DND-41 (cell line): Measurements from ENCODE around the gene DAPK3.
"Not testable (repeated sequence)": the region's sequence is repeated elsewhere in the genome, so short reads cannot be mapped to it uniquely, and the experiment has no call there.

Experiments
- ATAC-seq: fragments of 200-7000 bp; cut with Tn5 transposase; 3 replicates; pipeline ENCODE4 v1.9.1; 2021; ENCODE audit warnings: low read depth; ENCODE audit not compliant: insufficient read depth
- DNase-seq: peaks from one replicate; pipeline ENCODE4 v3.0.0-alpha.2; 2020
- H2AFZ ChIP-seq: 2 replicates; pipeline ENCODE4 v1.6.0; 2012; ENCODE audit warnings: low read depth, low read length
- H3K27ac ChIP-seq: 2 replicates; pipeline ENCODE4 v1.5.1; 2012; ENCODE audit warnings: low read length, inconsistent platforms
- H3K27me3 ChIP-seq: fragments of 200-600 bp; sonication (generic); 2 replicates; pipeline ENCODE4 v1.6.0; 2012; ENCODE audit warnings: low read length, mild to moderate bottlenecking, inconsistent platforms; ENCODE audit not compliant: insufficient read depth, poor library complexity
- H3K36me3 ChIP-seq: 2 replicates; pipeline ENCODE4 v1.5.1; 2012; ENCODE audit warnings: low read length, inconsistent platforms; ENCODE audit not compliant: insufficient read depth
- H3K4me1 ChIP-seq: 2 replicates; pipeline ENCODE4 v1.5.1; 2012; ENCODE audit warnings: mild to moderate bottlenecking, low read length; ENCODE audit not compliant: insufficient read depth
- H3K4me2 ChIP-seq: 2 replicates; pipeline ENCODE4 v1.6.0; 2012; ENCODE audit warnings: mild to moderate bottlenecking, moderate library complexity, low read length, inconsistent platforms; ENCODE audit not compliant: insufficient read depth
- H3K4me3 ChIP-seq, 2 experiments: fragments of 200-600 bp in 1 of 2; shearing (Covaris generic) in 1 of 2; 2 replicates each; pipeline ENCODE4 v1.5.1; 2012 to 2016; ENCODE audit warnings: inconsistent platforms in 2 of 2, low read length in 2 of 2, mild to moderate bottlenecking in 2 of 2, low read depth in 1 of 2, moderate library complexity in 1 of 2
- H3K79me2 ChIP-seq: 2 replicates; pipeline ENCODE4 v1.6.0; 2012; ENCODE audit warnings: low read length, inconsistent platforms; ENCODE audit not compliant: insufficient read depth
- H3K9ac ChIP-seq: 2 replicates; pipeline ENCODE4 v1.6.0; 2012; ENCODE audit warnings: low read depth, mild to moderate bottlenecking, inconsistent platforms, low read length, moderate library complexity
- H3K9me3 ChIP-seq: 2 replicates; pipeline ENCODE4 v1.5.1; 2012; ENCODE audit warnings: low read length, moderate library complexity, mild to moderate bottlenecking, inconsistent platforms; ENCODE audit not compliant: insufficient read depth, severe bottlenecking
- H4K20me1 ChIP-seq: 2 replicates; pipeline ENCODE4 v1.6.0; 2012; ENCODE audit warnings: low read length; ENCODE audit not compliant: insufficient read depth
- EZH2 ChIP-seq: IDR thresholded peaks from 3 replicates; pipeline ENCODE4 v1.6.1; 2012; ENCODE audit warnings: borderline replicate concordance, low read depth, mild to moderate bottlenecking, moderate library complexity, low read length, inconsistent platforms; ENCODE audit not compliant: severe bottlenecking
- TF ChIP-seq, protein P1 (sequence below): IDR thresholded peaks from 2 replicates; pipeline ENCODE4 v1.5.1; 2012; ENCODE audit warnings: borderline replicate concordance, low read length, moderate library complexity, mild to moderate bottlenecking; ENCODE audit not compliant: poor library complexity, severe bottlenecking; ENCODE audit errors: extremely low read depth

DAPK3 gene

DNA sequence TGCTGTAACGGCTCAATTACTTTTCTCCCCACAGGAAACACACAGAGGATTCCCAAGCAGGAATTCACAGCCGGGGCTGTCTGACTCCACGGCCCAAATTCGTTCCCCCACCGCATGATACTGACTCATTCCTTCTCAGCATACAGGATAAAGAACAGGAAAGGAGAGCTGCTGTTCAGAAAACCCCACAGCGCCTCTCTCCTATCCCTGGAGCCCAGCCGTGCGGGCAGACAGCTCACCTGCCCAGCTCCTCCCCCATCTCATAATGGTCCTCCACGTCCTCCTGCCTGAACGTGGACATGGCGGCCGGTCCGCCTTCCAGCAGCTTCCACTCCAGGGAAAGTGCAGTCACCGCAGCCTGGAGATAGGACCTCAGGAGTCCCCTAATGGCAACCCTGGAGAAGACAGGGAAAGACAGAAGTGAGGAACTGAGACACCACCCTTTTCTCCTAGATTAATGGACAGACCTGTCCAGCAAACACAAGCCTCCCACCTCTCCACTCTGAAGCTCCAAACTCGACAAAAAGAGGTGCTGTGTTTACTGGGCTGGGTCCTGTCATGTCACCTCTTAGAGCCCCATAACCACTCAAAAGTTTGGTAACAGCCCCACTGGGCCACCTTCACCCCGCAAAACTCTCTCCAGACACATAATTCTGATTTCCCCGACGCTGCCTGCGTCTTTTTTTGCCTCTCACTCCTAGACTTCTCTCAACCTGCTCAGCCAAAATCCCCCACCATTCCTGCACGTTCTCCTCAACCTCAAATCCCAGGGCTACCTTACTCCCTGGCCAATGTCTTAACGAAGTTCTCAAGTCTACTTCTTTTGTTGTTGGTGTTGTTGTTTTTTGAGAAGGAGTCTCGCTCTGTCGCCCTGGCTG is 1.2 kb downstream of the DAPK3 start:
- ATAC-seq (no peak), DNase-seq (no peak)
- Histone ChIP-seq H3K36me3 (peaks cover 39% of the 10 kb centered on the region), H3K79me2 (peaks cover 44% of the 10 kb centered on the region), H3K9ac (peak overlapping the region; percentile 92), H3K4me3 (peak overlapping the region; percentile 98 to 100; a peak in 3 of 4 replicates), H3K4me2 (peak overlapping the region; percentile 85), H4K20me1 (peaks cover 37% of the 10 kb centered on the region), H3K9me3 (no peaks in the 10 kb centered on the region), H3K27me3 (no peaks in the 10 kb centered on the region), H3K4me1 (peaks cover 26% of the 10 kb centered on the region), H2AFZ (no peak overlapping the region), H3K27ac (peak overlapping the region; percentile 79; the same call in 1 of the 2 replicates)
- TF ChIP-seq, protein P1, sequence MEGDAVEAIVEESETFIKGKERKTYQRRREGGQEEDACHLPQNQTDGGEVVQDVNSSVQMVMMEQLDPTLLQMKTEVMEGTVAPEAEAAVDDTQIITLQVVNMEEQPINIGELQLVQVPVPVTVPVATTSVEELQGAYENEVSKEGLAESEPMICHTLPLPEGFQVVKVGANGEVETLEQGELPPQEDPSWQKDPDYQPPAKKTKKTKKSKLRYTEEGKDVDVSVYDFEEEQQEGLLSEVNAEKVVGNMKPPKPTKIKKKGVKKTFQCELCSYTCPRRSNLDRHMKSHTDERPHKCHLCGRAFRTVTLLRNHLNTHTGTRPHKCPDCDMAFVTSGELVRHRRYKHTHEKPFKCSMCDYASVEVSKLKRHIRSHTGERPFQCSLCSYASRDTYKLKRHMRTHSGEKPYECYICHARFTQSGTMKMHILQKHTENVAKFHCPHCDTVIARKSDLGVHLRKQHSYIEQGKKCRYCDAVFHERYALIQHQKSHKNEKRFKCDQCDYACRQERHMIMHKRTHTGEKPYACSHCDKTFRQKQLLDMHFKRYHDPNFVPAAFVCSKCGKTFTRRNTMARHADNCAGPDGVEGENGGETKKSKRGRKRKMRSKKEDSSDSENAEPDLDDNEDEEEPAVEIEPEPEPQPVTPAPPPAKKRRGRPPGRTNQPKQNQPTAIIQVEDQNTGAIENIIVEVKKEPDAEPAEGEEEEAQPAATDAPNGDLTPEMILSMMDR, result no peak
- TF ChIP-seq EZH2, result no peak

DNA sequence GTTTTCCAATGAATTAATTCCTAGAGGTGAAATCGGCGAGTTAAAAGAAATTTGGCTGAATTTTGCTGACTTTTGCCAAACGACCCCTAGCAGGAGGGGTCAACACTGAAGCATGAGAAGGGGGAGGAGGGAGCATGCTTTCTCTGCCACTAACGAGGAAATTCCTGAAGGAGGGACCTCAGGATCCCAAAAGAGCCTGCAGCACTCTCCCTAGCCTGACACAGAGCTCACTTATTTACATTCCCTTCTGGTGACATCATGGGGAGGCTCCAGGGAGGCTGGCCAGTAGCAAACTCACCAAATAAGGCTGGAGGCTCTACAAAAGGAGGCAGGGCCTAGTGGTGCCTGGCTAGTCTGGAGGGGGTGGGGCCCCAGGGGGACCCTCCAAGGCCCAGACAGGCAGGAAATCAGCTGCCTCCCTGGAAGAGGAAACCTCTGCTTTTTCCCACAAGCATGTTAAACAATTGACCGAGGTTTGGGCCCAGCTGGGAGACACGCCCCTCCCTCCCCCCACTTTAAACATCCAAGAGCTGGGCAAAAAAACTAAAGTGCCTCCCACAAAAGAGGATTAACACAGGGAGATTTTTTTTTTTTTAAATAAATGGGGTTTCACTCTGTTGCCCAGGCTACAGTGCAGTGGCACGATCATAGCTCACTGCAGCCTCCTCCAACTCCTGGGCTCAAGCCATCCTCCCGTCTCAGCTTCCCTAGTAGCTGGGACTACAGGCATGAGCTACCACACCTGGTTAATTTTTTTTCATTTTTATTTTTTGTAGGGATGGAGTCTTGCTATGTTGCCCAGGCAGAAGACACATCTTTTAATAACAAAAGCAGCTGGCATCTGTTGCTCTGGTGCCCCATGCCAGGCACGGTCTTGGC is 2.1 kb downstream of the DAPK3 start:
- Histone ChIP-seq H3K36me3 (peaks cover 46% of the 10 kb centered on the region), H3K9me3 (no peaks in the 10 kb centered on the region), H3K4me2 (peak overlapping the region; percentile 85; the same call in 1 of the 2 replicates), H3K9ac (peak overlapping the region; percentile 92; the same call in 1 of the 2 replicates), H2AFZ (no peak overlapping the region), H3K4me1 (peaks cover 26% of the 10 kb centered on the region), H3K79me2 (peaks cover 44% of the 10 kb centered on the region), H3K27ac (0 out of 2 replicates have a peak overlapping the region, but pooled peaks have one; percentile 32), H4K20me1 (peaks cover 37% of the 10 kb centered on the region), H3K27me3 (no peaks in the 10 kb centered on the region), H3K4me3 (no peak overlapping the region)
- no peak for TF ChIP-seq EZH2
- TF ChIP-seq, protein P1, result no peak
- DNase-seq (peak; percentile 19), ATAC-seq (no peak)

DNA sequence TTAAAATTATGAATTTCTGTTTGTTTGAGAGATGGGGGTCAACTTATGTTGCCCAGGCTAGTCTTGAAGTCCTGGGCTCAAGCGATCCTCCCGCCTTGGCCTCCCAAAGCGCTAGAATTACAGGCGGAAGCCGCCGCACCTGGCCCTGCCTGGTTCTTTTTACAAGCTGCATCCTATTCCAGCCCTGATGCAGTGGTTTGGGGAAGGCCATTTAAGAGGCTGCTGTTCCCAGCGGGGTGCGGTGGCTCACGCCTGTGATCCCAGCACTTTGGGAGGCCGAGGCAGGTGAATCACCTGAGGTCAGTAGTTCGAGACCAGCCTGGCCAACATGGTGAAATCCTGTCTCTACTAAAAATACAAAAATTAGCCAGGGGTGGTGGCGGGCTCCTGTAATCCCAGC is 2.9 kb downstream of the DAPK3 start:
- not testable (repeated sequence) for DNase-seq, H3K9me3 ChIP-seq, H3K4me2 ChIP-seq, H3K4me3 ChIP-seq, H3K27ac ChIP-seq, ATAC-seq, H2AFZ ChIP-seq, H3K9ac ChIP-seq, H3K27me3 ChIP-seq
- H4K20me1 ChIP-seq, result peaks cover 37% of the 10 kb centered on the region
- H3K79me2 ChIP-seq, result peaks cover 44% of the 10 kb centered on the region
- H3K36me3 ChIP-seq, result peaks cover 54% of the 10 kb centered on the region
- peaks cover 26% of the 10 kb centered on the region for H3K4me1 ChIP-seq
